G401 (cell line): ENCODE measurements around the gene RALGPS1. TPM values are rescaled to one million over a fixed set of nuclear protein-coding genes. Genes with fewer than 3 reads are reported as not detected.
A peak's percentile ranks its signal among the peaks of the same experiment; 100 is the strongest.

Experiments
- DNase-seq: peaks from one replicate; pipeline ENCODE4 v3.0.0-alpha.2; 2015; ENCODE audit warnings: low spot score
- in situ Hi-C: cut with HindIII; loops from 2 replicates; pipeline ENCODE4 v1.10.0; 2016; ENCODE audit warnings: low sequenced_read_pairs, mixed read lengths
- total RNA-seq: library from RNA; depleted of rRNA; stranded (reverse); fragments of >200 nt; shearing (Covaris generic); gene quantifications from 2 replicates; pipeline ENCODE4 v1.2.3, GENCODE V29; 2014

RALGPS1 gene
- total RNA-seq, 1 experiment from 2014 or later: 3.7 TPM

GRCh38 chr9:126982215-126983002 lies 67.8 kb downstream of the RALGPS1 start:
- DNase-seq: no peak
- in situ Hi-C loops: no loop called here

GRCh38 chr9:126983767-126984166 lies 69.2 kb downstream of the RALGPS1 start:
- in situ Hi-C loops: no loop called here

GRCh38 chr9:126984969-126985368 lies 70.4 kb downstream of the RALGPS1 start:
- in situ Hi-C loops: no loop called here
- DNase-seq: peak; percentile 91

More at GRCh38 chr9:126983767-126984166, 69.2 kb downstream of the RALGPS1 start:
- DNase-seq: no peak

- peak; percentile 68 for DNase-seq
- in situ Hi-C loops: no loop called here
Observed at GRCh38 chr9:126985870-126986498, 71.4 kb downstream of the RALGPS1 start.

- no peak for DNase-seq
- in situ Hi-C loops: no loop called here
Observed at GRCh38 chr9:126986506-126986951, 71.9 kb downstream of the RALGPS1 start.

- in situ Hi-C loops: no loop called here
- no peak for DNase-seq
Observed at GRCh38 chr9:126988857-126989256, 74.3 kb downstream of the RALGPS1 start.

GRCh38 chr9:126989847-126990842 lies 75.6 kb downstream of the RALGPS1 start:
- in situ Hi-C loops: no loop called here

GRCh38 chr9:126991183-126991582 lies 76.6 kb downstream of the RALGPS1 start:
- in situ Hi-C loops: no loop called here
- DNase-seq: no peak

More at GRCh38 chr9:126989847-126990842, 75.6 kb downstream of the RALGPS1 start:
- DNase-seq: no peak

- in situ Hi-C loops: no loop called here
- no peak for DNase-seq
Observed at GRCh38 chr9:126992427-126992826, 77.8 kb downstream of the RALGPS1 start.

- in situ Hi-C loops: no loop called here
Observed at GRCh38 chr9:126999315-127000068, 84.9 kb downstream of the RALGPS1 start.

GRCh38 chr9:127004946-127005769 lies 90.6 kb downstream of the RALGPS1 start:
- in situ Hi-C loops: no loop called here
- peak; percentile 92 for DNase-seq

More at GRCh38 chr9:126999315-127000068, 84.9 kb downstream of the RALGPS1 start:
- no peak for DNase-seq

- no peak for DNase-seq
- in situ Hi-C loops: no loop called here
Observed at GRCh38 chr9:127005770-127006314, 91.3 kb downstream of the RALGPS1 start.

GRCh38 chr9:127007638-127008037 lies 93.1 kb downstream of the RALGPS1 start:
- in situ Hi-C loops: no loop called here
- no peak for DNase-seq

GRCh38 chr9:127008076-127008475 lies 93.5 kb downstream of the RALGPS1 start:
- in situ Hi-C loops: no loop called here
- DNase-seq: no peak

GRCh38 chr9:127011772-127012171 lies 97.2 kb downstream of the RALGPS1 start:
- DNase-seq: no peak
- in situ Hi-C loops: no loop called here

GRCh38 chr9:127012250-127012649 lies 97.7 kb downstream of the RALGPS1 start:
- DNase-seq: no peak
- in situ Hi-C loops: no loop called here

GRCh38 chr9:127013597-127013996 lies 99.0 kb downstream of the RALGPS1 start:
- DNase-seq: no peak
- in situ Hi-C loops: no loop called here
